ENCODE measurements around the gene BAZ2B.

BAZ2B gene

DNA sequence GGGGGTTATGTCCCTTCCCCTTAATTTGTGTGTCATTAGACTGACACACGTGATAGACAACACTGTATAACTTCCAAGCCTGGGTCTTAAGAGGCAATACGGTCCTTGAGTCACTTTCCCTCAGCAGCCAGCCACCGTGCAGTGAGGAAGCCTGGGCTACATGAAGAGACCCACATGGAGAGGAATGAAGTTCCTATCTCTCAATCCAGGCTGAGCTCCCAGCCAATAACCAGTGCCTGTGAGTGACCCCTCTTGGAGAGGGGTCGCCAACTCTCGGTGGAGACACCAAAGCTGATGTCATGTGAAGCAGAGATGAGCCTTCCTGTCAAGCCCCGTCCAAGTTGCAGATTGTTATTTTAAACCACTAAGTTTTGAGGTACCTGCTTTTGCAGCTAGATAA lies 324.2 kb downstream of the BAZ2B start:
- no peak for DNase-seq

GRCh38 chr2:159290289-159290907 lies 325.9 kb downstream of the BAZ2B start:
- DNase-seq = peak; percentile 36

DNA sequence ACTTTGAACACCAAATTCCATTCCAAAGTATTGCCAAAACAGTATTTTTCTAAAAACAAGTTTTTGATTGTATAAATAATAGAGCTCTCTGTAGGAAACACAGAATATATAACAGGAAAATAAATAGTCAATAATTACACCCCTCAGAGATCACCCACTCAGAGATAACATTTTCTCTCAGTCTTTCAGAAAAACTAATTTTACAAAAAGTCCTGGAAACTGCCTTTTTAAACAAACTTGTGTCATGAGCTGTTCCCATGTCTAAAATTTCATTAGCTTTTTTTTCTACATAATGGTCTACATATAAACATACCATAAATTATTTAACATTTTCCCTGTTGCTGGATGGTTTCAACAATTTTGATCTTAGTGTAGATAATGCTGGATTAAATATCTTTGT lies 328.6 kb downstream of the BAZ2B start:
- DNase-seq = no peak

DNA sequence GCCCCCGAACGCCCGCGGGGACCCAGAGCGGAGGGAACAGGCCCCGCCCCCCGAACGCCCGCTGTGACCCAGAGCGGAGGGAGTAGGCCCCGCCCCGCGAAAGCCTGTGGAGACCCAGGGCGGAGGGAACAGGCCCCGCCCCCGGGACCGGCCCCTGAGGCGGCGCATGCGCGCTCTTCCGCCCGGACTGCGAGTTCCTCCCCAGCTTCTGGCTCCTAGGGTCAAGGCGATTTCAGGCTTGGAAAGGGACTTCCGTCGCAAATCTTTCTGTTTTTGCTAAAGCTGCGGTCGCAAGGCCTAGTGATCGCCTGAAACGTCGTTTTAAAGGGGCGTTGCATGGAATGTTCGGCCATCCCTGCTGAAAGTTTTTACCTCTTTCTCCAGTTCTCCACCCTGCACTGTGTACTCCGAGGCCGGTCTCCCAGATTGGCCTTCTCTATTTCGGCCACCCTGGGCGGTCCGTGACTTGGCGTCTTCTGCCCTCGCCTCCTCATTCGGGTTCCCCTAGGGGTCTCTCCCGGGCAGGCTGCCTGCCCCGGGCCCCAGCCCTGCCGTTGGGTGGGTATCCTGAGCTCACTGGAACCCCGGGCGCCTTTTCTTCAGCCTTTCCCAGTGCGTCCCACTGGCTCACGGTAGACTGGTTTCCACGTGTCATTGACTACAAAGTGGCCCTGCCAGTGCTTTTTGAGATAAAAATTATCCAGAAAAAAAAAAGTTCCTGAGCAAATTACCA lies 329.5 kb downstream of the BAZ2B start:
- DNase-seq = peak; percentile 97

GRCh38 chr2:159285929-159286708 lies 330.2 kb downstream of the BAZ2B start, which contains the start of gene WDSUB1:
TSS of gene WDSUB1 (minus strand) at chr2:159286703. CDS start at chr2:159283069, 3,634 bp downstream.
- DNase-seq = peak; percentile 26

DNA sequence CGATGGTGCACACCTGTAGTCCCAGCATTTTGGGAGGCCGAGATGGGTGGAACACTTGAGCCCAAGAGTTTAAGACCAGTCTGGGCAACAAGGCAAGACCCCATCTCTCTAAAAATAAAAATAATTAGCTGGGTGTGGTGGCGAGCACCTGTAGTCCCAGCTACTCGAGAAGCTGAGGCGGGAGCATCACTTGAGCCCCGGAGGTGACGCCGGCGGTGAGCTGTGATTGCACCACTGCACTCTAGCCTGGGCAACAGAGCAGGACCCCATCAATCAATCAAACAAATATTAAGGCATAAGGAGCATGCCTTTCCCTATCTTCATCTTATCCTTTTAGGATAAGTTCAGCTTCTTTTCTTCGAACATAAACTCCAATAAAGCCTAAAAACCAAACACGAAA lies 330.9 kb downstream of the BAZ2B start:
- no peak for DNase-seq

DNA sequence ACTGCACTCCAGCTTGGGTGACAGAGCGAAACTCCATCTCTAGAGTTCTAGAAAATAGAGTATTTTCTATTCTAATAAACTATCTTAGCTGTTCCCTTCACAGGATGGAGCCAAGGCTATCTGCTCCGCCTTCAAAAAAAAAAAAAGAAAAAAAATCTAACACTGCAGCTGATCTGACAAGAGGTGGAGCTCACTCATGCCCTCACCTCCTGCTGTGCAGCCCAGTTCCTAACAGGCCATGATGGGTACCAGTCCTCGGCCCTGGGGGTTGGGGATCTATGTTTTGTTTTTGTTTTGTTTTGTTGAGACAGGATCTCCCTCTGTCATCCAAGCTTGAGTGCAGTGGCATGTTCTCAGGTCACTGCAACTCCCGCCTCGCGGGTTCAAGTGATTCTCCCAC lies 332.8 kb downstream of the BAZ2B start:
- DNase-seq = no peak

GRCh38 chr2:159281002-159281401 lies 335.3 kb downstream of the BAZ2B start:
- no peak for DNase-seq

- DNase-seq = no peak
Observed at GRCh38 chr2:159279700-159280099, 336.6 kb downstream of the BAZ2B start.

GRCh38 chr2:159275111-159275510 lies 341.2 kb downstream of the BAZ2B start:
- DNase-seq = no peak

- no peak for DNase-seq
Observed at GRCh38 chr2:159272156-159272555, 344.2 kb downstream of the BAZ2B start.

DNA sequence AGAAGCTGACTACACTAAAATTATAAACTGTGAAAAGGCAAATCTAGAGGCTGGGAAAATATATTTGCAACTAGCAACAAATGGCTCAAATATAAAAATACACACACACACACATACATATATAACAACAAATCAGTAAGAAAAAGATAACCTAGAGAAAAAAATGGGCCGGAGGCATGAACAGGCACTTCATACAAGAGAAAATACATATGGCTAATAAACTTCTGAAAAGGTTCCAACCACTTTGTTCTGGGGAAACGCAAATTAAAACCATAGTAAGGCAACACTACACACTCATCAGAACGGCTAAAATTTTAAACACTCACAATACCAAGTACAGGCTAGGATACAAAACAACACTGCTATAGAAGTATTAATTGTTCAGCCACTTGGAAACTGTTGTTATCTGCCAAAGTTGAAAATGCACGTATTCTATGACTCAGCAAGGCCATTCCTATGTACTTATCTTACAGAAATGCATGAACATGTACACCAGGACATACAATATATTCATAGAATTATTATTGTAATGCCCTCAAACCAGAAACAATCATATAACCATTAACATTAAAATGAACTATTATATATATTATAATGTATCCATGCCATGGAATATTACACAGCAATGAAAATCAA lies 345.5 kb downstream of the BAZ2B start:
- no peak for DNase-seq
